Hepatocyte (in vitro differentiated cells): ENCODE measurements around the gene SLC9A2.

ENCODE experiments used
- EZH2phosphoT487 ChIP-seq: fragments of 200-600 bp; sonication (generic); IDR thresholded peaks from one replicate; pipeline ENCODE4 v1.6.1; 2018; ENCODE audit warnings: antibody characterized with exemption, mild to moderate bottlenecking, low read depth, moderate library complexity; ENCODE audit not compliant: unreplicated experiment, severe bottlenecking
- TF ChIP-seq, protein P1 (sequence below): fragments of 200-600 bp; sonication (generic); IDR thresholded peaks from 2 replicates; pipeline ENCODE4 v1.5.1; 2016; ENCODE audit warnings: antibody characterized with exemption, mild to moderate bottlenecking; ENCODE audit not compliant: poor library complexity

- TF ChIP-seq, protein P1, sequence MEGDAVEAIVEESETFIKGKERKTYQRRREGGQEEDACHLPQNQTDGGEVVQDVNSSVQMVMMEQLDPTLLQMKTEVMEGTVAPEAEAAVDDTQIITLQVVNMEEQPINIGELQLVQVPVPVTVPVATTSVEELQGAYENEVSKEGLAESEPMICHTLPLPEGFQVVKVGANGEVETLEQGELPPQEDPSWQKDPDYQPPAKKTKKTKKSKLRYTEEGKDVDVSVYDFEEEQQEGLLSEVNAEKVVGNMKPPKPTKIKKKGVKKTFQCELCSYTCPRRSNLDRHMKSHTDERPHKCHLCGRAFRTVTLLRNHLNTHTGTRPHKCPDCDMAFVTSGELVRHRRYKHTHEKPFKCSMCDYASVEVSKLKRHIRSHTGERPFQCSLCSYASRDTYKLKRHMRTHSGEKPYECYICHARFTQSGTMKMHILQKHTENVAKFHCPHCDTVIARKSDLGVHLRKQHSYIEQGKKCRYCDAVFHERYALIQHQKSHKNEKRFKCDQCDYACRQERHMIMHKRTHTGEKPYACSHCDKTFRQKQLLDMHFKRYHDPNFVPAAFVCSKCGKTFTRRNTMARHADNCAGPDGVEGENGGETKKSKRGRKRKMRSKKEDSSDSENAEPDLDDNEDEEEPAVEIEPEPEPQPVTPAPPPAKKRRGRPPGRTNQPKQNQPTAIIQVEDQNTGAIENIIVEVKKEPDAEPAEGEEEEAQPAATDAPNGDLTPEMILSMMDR, result no peak
- TF ChIP-seq EZH2phosphoT487, result no peak
Measured at GRCh38 chr2:102664471-102664909, 45.1 kb downstream of the SLC9A2 start.
